ENCODE results near the gene SNRNP70.

Gene SNRNP70

DNA sequence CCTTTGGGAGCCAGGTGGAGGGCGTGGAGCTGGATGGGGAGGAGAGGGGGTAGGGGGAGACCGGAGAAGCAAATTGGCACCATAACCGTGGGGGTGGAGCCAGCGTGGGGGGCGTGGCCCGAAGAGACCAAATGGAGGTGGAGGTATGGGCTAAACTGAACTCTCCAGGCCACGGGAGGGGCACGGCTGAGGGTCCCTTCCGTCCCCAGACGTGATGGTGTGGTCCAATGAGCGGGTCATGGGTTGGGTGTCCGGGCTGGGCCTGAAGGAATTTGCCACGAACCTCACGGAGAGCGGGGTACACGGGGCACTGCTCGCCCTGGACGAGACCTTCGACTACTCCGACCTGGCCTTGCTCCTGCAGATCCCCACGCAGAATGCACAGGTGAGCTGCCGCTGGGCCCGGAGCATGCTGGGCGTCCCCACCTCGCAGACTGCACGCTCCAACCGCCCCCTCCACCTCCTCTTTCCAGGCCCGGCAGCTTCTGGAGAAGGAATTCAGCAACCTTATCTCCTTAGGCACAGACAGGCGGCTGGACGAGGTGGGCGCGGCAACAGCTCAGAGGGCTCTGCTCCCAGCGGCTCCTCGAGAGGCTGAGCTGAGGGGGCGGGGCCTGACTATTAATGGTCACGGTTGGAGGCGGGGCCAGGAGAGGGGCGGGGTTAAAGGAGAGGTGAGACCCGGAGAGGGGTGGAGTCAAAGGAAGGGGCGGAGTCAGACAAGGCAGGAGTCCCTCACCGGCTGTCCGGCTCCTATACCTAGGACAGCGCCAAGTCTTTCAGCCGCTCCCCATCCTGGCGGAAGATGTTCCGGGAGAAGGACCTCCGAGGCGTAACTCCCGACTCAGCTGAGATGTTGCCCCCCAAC is 63.8 kb downstream of the SNRNP70 start:
- peak; percentile 95 for DNase-seq

DNA sequence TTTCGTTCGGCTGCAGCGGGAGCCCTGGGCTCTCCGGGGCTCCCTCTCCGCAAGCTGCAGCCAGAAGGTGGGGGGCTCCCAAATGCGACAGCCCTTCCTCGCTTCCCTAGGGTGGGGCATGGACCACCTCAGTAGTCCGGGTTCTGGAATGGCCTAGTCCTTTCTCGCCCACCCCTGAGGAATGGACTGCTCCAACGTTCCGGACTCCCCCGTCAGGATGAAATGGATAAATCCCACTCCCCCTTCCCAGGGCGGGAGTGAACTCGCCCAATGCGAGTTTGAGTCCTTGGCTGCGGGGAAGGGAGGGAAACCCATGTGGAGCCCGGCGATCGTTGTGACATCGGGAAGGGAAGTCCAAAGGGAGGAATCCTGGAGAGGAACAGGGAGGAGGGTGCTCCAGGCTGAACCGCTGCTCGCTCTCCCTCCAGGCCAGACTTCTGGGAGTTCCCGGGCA is 64.4 kb downstream of the SNRNP70 start:
- peak; percentile 83 to 88 for DNase-seq

DNA sequence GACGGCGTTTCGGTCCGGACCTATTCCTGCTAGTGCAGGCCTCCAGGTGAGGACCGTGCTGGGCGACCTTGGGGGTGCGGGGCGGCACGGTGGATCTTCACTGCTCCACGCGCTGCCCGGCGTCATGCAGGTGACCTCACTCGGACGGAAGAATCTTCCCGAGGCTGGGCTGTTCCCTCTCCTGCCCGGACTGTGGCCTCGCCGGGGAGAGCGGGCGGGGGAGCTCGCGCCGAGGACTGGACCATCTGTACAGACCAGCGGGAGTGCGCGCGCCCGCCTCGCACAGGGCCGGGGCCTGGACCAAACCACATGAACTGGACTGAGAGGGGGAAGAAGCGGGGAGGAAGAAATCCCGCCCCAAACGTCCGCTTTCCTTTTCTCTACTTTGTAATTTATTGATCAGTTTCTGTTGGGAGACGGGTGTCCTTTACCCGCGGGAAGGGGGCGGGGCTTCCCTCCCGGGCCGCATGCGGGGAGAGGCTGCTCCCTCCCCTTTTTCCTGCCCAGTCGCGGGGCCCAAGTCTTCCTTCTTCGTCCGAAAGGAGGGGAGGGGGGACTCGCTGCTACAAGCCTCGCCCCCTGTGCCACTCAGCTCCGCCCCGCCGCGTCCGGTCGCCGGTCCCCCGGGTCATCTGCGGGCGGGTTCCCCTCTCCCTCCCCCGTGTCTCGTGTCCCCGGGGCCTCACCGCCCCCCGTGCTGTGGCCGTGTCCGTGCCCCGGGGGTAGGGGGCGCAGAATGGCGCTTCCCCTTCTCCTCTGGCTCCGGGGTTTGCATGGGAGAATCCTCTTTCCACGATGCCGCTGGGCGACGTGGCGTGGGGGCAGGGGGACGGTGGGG is 65.1 kb downstream of the SNRNP70 start:
- DNase-seq, result peak; percentile 89 to 94

DNA sequence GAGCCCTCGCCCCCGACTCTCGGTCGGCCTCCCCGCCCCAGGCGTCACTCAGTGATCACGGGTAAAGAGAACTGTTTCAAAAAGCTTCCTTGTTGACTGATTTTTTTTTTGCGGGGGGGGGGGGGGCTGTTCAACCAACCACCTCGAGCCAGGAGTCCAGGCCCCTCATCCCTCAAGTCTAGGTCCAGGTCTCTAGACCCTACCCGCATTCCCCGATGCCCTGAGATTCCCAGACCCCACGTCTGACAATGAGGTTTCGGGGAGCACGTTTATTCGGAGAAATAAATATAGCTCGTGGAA is 65.6 kb downstream of the SNRNP70 start:
- DNase-seq, result no peak

DNA sequence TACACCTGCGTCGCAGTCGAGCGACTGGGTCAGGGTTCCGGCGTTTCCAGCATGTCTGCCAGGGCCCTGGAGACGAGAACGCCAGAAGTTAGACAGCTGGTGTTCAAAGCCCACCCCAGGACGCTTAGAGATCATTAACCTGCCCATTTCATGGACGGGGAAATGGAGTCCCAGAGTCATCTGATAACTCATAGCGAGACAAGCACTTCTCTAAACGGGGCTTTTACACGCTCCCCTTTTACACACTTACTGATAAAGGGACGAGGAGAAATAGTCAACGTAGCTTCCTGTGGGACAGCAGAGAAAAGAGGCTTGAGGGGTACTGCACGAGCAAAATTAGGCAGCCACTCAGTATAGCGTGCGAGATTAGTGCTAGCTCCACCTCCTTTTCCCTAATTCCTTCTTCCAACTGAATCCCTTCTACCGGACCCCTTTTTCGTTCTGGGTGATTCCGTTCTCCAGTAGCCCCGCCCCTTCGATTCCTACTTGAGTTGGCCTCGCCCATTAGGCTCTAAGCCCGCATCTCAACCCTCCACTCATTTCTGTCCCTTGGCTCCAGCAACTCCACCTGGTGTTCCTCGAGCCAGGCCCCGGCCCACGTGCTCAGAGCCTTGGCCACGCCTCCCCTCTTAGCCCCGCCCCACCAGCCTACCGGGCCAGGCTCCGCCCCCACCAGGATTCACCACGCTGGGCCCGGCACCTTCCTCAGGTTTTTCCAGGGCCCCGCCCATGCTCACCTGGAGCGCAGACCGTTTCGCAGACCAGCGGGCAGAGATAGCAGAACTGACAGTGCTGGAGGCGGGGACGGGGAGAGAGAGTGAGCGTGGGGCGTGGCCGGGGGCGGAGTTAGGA is 66.2 kb downstream of the SNRNP70 start:
- DNase-seq, result peak; percentile 75 to 76

DNA sequence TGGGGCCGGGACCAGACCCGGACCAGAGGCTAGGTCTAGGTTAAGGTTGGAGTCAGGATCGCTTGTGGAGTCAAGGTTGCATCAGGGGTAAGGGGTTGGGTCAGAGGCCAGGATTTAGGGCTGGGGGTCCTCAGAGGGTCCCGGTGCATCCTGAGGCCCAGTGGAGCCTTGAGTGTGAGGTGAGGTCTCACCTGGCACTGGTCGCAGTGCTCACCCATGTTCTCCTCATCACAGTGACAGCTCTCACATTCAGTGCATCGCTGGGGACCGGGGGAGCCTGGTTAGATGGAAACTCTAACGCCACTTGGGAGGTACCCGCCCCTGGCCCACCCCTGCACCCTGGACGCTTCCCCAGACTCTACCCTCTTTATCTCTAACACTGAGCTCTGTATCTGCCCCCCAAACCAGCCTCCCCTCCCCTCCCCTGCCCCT is 66.9 kb downstream of the SNRNP70 start:
- DNase-seq, result no peak

DNA sequence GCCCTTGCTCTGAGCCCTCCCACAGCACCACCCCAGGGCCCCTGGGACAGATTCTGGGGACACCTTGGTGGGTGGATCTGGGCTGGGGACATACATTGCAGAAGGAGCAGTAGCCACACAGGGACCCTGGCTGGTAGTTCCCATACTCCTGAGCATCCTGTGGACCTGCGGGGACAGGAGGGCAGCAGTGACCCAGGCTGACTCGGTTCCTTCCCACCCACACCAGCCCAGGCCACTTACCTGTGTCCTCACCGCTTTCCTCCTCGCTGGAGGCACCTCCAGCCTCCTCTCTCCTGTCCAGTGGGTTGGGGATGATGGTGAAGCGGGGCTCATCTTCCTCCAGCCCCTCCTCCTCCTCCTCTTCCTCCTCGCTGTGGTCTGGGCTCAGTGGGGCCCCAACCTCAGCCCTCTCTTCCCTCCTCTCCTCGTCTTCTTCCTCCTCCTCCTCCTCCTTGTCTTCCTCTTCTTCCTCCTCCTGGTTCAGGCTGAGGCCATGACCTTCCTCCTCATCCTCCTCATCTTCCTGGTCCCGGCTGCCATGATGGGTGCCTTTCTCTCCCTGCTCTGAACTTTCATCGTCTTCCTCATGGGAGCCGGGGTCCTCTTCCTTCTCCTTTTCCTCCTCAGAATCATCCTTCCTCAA is 68.0 kb downstream of the SNRNP70 start:
- no peak for DNase-seq

DNA sequence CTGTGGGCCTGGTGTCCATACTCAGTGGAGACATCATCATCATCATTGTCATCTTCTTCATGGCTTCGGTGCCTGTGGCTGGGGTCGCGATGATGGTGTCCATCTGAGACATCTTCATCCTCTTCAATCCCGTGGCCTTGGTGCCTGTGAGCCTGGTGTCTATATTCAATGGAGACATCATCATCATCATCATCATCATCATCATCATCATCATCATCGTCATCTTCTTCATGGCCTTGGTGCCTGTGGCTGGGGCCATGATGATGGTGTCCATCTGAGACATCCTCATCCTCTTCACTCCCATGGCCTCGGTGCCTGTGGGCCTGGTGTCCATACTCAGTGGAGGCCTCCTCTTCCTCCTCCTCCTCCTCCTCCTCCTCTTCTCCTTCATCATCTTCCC is 69.0 kb downstream of the SNRNP70 start:
- DNase-seq, result no peak

DNA sequence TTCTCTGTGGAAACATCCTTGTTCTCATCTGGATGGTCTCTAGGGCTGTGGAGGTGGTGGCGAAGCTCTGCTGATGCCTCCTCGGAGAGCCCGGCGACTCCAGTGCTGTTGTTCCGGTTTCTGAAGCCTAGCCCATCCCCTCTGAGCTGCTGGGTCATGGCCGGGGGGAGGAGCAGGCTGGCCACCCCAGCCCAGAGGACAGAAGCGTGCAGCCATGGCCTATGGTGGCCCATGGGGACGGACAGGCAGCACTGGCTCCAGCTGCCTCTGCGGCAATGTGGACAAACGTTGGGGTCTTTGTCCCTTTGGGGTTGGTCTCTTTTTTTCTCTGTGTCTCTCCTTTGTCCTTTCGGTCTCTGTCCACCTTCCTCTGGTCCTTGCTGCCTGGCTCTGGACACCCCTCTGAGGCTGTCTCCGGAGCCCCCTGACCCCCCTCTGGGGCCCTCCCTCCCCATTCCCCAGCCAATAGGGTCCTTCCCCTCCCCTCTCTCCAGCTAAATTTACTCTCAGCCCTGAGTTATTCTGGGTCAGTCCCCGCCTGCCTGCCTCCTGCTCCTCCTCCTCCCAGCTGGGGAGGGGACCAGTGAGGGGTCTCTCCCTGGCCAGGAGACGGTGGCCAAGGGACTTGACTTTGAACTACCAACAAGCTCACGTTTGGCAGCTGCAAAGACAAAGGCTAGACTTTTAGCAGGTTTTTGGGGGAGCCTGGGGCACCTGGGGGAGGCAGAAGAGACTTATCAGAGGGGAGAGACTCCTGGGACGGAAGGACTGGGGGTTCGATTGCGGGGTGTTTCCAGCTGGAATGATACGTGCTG is 70.0 kb downstream of the SNRNP70 start, which contains the start of gene HRC:
HRC (minus strand) TSS at position 392 of the 815 bp plus-strand sequence; CDS start at position 233, 159 bp downstream.
- no peak for DNase-seq

DNA sequence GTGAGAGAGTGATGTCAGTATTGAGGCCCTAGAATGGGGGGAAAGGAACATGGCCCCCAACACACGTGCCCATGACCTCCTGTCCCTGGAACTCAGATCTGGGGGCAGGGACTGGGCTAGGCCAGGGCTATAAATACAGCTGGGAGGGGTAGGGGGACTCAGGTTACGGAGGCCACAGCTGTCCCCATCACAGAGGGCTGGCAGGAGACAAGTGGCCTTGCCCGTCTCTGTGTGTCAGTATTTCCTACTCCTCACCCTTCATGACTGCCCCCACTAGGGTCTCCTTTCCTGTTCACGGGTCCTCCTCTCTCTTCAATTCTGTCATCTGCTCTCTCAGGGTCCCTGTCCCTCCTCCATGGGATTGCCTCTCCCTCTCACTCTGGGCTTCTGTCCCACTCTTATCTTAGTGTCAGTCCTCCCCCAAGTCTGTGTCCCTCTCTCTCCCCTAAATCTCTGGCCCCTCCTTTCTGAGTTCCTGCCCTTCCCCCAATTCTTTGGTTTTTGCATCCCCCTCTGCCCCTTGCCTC is 70.6 kb downstream of the SNRNP70 start:
- DNase-seq, result no peak

DNA sequence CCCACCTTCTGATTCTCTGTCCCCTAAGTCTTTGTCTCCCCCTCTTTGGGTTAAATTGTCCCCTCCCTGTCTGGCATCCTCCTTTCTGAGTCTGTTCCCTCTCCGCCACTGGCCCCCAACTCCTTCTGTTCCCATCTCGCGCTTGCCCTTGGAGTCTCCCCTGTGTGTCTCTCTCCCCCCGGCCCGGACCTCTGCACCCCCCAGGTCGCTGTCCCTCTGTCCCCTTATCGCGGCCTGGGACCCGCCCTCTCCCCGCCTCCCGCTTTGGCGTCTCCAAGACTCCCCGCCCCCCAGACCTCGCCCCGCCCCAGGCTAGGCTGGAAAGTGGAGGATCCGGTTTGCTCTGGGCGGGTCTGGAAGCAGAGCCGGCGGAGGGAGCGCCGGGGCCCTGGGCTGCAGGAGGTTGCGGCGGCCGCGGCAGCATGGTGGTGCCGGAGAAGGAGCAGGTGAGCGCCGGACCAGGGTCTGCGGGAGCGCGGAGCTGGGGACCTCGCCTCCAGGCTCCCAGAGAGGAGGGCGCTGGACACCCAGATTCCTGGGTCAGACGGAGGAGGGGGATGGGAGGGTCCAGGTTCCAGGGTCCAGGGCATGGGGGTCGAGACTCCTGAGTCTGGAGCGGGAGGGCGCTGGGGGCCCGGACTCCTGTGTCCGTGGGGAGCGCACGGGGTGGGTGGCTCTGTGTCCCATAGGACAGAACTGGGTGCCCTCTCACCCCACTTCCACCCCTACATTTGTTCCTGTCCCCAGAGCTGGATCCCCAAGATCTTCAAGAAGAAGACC is 72.4 kb downstream of the SNRNP70 start, which contains the start of gene TRPM4:
TRPM4 (plus strand) TSS at position 348 of the 780 bp plus-strand sequence; CDS start at position 423, 75 bp downstream.
- peak; percentile 90 to 91 for DNase-seq
